HG02678 (cell line): ENCODE data around the gene CRHR1.
"Not testable (repeated sequence)": the region's sequence is repeated elsewhere in the genome, so short reads cannot be mapped to it uniquely, and the experiment has no call there.

Experiments used
- ATAC-seq: cut with Tn5 transposase; IDR thresholded peaks from one replicate; pipeline ENCODE4 v1.9.1; 2021; ENCODE audit warnings: mild to moderate bottlenecking, moderate library complexity; ENCODE audit not compliant: unreplicated experiment

Gene CRHR1

DNA sequence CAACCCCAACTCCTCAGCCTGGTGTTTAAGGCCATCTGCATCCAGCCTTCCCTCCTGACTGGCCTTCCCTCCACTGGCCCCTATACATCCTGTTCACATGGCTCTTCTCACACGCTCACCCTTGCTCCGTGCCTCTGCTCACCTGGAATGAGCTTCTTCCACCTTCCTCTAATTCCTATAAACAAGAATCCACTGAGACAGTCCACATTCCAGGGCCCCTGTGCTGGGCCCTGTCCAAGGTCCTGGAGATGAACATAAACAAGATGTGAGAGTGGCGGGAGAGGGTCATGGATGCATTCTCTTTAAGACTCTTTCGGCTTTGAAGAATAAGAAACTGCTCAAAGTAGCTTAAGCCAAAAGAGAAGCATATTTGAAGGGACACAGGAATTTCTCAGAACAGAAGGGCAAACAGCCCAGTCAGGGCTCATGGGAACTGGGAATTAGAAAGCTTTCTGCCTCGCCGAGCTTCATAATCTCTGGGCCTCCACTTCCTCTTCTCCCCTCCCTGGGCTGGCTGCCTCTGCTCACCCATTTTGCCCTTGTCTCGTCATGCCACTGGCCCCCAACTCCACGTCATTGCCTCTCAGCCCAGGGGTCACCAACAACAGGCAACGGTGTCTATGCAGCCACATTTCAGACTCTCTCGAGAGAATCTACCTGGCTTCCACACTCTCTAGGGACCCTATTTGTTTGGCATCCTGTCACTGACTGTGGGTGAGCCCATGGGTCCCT lies 74.0 kb downstream of the CRHR1 start:
- no peak for ATAC-seq

GRCh38 chr17:45861165-45861564 lies 77.0 kb downstream of the CRHR1 start:
- no peak for ATAC-seq

DNA sequence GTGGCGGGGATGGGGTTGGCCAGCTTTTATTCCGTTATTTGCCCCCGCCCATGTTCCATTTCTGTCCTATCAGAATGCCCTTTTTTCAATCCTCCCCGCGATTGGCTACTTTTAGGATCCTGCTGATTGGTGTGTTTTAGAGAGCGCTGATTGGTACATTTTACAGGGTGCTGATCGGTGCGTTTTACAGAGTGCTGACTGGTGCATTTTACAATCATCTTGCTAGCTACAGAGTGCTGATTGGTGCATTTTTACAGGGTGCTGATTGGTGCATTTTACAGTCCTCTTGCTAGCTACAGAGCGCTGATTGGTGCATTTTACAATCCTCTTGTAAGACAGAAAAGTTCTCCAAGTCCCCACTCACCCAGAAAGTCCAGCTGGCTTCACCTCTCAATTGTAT lies 78.0 kb downstream of the CRHR1 start:
- ATAC-seq, result not testable (repeated sequence)

- ATAC-seq, result no peak
These were observed 79.9 kb downstream of the CRHR1 start for GRCh38 chr17:45863857-45864654.

DNA sequence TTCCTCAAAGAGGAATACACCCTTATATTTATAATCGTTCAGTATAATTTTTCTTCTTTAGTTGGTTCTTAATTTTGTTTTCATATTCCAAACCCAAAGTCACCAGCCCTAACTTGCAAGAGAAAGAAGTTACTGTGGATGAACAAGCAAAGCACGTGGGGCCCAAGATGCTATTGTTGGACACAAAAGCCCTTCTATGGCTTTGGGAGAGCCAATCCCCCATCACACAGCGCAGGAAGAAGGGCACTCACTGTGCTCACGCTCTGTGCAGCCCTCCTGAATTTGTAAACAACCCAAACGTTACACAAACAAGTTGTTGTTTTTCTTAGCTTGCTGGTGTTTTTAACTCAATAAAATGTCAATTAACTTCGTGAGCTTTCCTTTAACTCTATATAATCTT lies 83.1 kb downstream of the CRHR1 start:
- ATAC-seq, result no peak

DNA sequence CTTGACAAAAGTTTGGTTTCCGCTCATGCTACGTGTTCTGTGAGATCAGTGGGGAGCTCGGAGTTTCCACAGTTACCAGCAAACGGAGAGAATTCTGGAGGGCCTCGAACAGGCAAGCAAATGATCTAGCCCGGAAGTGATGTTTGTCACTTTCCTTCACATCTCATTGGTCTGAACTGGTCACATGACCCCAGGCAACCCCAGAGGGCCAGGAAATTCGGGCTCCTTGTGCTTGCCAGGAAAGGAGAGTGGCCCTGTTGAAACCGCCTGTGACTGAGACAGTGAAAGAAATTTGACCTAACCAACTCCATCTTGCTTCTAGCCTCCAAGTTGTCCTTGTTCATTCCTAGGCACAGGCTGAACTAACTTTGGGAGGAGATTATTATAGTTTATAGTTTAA lies 83.6 kb downstream of the CRHR1 start:
- ATAC-seq, result no peak

- no peak for ATAC-seq
These were observed 84.2 kb downstream of the CRHR1 start for GRCh38 chr17:45868276-45868675.

GRCh38 chr17:45869676-45870341 lies 85.7 kb downstream of the CRHR1 start:
- no peak for ATAC-seq

DNA sequence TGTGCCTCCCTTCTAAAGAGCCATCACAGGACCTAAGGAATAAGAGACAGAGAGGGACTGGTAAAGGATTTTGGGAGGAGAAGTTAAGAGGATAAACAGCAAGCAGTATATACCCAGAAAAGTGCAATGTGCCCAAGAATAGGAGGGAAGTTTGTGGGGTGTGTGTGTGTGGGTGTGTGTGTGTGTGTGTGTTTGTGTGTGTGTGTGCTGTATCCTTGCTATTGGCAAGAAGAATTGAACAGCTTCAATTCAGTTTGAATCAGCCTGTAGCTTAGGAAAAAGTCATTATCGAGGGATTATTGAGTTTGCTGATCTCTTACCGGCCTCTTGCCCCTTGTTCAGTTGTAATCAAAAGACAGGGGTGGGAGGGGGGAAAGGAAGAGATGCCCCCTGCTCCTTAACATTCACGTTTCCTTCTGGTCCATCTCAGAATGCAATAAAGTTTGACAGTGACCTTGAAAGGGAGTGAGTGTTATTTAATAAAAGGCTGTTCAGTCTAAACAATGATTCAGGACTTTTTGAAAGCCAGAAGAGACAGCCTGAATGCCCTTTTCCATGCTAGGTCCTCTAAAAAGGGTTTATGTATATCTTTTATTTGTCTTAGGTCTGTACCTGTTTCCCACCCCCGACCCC lies 86.3 kb downstream of the CRHR1 start:
- no peak for ATAC-seq

GRCh38 chr17:45871718-45872117 lies 87.6 kb downstream of the CRHR1 start:
- ATAC-seq, result no peak

GRCh38 chr17:45873728-45874127 lies 89.6 kb downstream of the CRHR1 start:
- ATAC-seq, result no peak

GRCh38 chr17:45874151-45874550 lies 90.0 kb downstream of the CRHR1 start:
- ATAC-seq, result no peak

GRCh38 chr17:45876539-45876938 lies 92.4 kb downstream of the CRHR1 start:
- no peak for ATAC-seq

- ATAC-seq, result no peak
These were observed 93.3 kb downstream of the CRHR1 start for GRCh38 chr17:45877467-45877866.

GRCh38 chr17:45883063-45883462 lies 98.9 kb downstream of the CRHR1 start:
- ATAC-seq, result no peak
